SJSA1 (cell line): ENCODE measurements around the gene MISP. TPM values are rescaled to one million over a fixed set of nuclear protein-coding genes. Genes with fewer than 3 reads are reported as not detected.

Source experiments
- DNase-seq, 2 experiments: peaks; one replicate each; pipeline ENCODE4 v3.0.0-alpha.2; 2015 to 2020; ENCODE audit warnings: low spot score in 2 of 2, low read depth in 1 of 2
- H3K27ac ChIP-seq: fragments of 250-450 bp; sonication (Bioruptor Pico); 2 replicates; pipeline ENCODE4 v1.5.1; 2020; ENCODE audit warnings: mild to moderate bottlenecking, moderate library complexity
- H3K27me3 ChIP-seq: fragments of 250-450 bp; sonication (Bioruptor Pico); replicated peaks from 2 replicates; pipeline ENCODE4 v1.5.1; 2020; ENCODE audit warnings: mild to moderate bottlenecking, moderate library complexity
- H3K36me3 ChIP-seq: fragments of 250-450 bp; sonication (Bioruptor Pico); 2 replicates; pipeline ENCODE4 v1.5.1; 2020; ENCODE audit warnings: mild to moderate bottlenecking
- H3K4me1 ChIP-seq: fragments of 250-450 bp; sonication (Bioruptor Pico); replicated peaks from 2 replicates; pipeline ENCODE4 v1.6.1; 2021; ENCODE audit warnings: mild to moderate bottlenecking
- H3K4me3 ChIP-seq: fragments of 250-450 bp; sonication (Bioruptor Pico); 2 replicates; pipeline ENCODE4 v1.5.1; 2020; ENCODE audit warnings: mild to moderate bottlenecking
- H3K9me3 ChIP-seq: fragments of 250-450 bp; sonication (Bioruptor Pico); replicated peaks from 2 replicates; pipeline ENCODE4 v1.5.1; 2020; ENCODE audit warnings: mild to moderate bottlenecking
- total RNA-seq: library from RNA; depleted of rRNA; stranded (reverse); fragments of >200 nt; shearing (Covaris generic); gene quantifications from 2 replicates; pipeline ENCODE4 v1.2.3, GENCODE V29; 2014; rRNA removed

The MISP gene
- total RNA-seq, 1 experiment from 2014 or later, result 0.11 TPM

GRCh38 chr19:812747-813218, 61.9 kb downstream of the MISP start:
- DNase-seq, result no peak
- Histone ChIP-seq H3K9me3 (no peaks in the 10 kb centered on the region), H3K36me3 (peaks cover 79% of the 10 kb centered on the region), H3K4me1 (no peaks in the 10 kb centered on the region), H3K27ac (no peak overlapping the region), H3K27me3 (no peaks in the 10 kb centered on the region), H3K4me3 (no peak overlapping the region)

DNA sequence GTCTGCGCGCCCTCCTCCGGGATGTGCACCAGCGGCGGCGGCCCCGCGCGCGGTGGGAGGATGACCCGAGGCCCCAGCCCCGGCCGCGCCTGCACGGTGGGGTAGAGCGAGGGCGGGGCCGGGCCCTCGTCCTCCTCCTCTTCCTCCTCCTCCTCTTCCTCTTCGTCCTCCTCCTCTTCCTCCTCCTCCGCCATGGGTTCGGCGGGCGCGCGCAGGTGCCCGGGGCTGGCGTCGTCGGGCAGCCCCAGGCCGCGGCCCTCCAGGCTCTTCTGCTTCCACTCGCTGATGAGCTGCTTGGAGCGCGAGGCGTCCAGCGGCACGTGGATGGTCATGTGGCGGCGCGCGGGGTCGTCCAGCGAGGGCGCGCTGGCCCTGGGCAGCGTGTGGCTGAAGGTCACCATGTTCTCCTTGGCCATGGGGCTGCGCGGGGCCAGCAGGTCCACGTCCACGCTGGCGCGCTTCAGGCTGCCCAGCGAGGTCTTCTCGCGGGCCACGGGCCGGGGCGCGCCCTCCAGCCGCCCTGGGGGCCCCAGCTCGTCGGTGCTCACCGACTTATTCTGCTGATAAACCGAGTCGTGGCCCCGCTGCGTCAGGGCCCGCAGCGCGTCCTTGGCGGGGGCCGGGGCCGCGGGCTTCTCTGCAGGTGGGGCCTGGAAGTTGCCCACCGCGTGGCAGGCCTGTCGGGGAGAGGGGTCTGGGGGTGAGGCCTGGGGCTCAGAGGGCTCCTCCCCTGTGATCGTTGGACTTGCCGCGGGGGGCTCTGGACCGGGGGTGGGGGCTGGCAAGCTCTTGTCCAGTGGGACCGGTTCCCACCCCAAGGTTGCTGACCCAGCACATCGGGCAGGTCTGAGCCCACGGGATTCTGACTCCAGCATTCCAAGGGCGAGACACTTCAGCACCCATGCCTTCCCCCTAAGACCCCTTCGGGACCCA, 62.6 kb downstream of the MISP start:
- peaks cover 72% of the 10 kb centered on the region for H3K36me3 ChIP-seq
- H3K27me3 ChIP-seq, result no peaks in the 10 kb centered on the region
- H3K9me3 ChIP-seq, result no peaks in the 10 kb centered on the region
- no peak overlapping the region for H3K4me3 ChIP-seq
- no peak for DNase-seq
- H3K4me1 ChIP-seq, result no peaks in the 10 kb centered on the region
- no peak overlapping the region for H3K27ac ChIP-seq

Other genes with a start within 250 kb of the MISP start
- gene TPGS1, start 243.6 kb upstream of the MISP start, total RNA-seq, result 68.7 and 73.3 TPM in 2 replicates
- 62.1 and 97.9 TPM in 2 replicates for gene CDC34, start 219.4 kb upstream of the MISP start, total RNA-seq
- gene GZMM, start 207.1 kb upstream of the MISP start, total RNA-seq, result not detected in 2 replicates
- 444 and 577 TPM in 2 replicates for gene BSG, start 178.5 kb upstream of the MISP start, total RNA-seq
- gene HCN2, start 161.2 kb upstream of the MISP start, total RNA-seq, result 2.2 and 4.3 TPM in 2 replicates
- 44.2 and 44.7 TPM in 2 replicates for gene POLRMT, start 117.6 kb upstream of the MISP start, total RNA-seq
- gene FGF22, start 111.2 kb upstream of the MISP start, total RNA-seq, result 0.13 TPM in 1 of 2 replicates, not detected in the other
- gene RNF126, start 87.9 kb upstream of the MISP start, total RNA-seq, result 55.9 and 79.3 TPM in 2 replicates
- gene FSTL3, start 74.7 kb upstream of the MISP start, total RNA-seq, result 317 and 364 TPM in 2 replicates
- gene PRSS57, start 55.7 kb upstream of the MISP start, total RNA-seq, result not detected in 2 replicates
- not detected in 2 replicates for gene PALM, start 42.2 kb upstream of the MISP start, total RNA-seq
- 177 and 308 TPM in 2 replicates for gene PTBP1, start 46.3 kb downstream of the MISP start, total RNA-seq
- 1.1 and 2.3 TPM in 2 replicates for gene PLPPR3, start 70.8 kb downstream of the MISP start, total RNA-seq
- gene AZU1, start 76.7 kb downstream of the MISP start, total RNA-seq, result not detected in 2 replicates
- gene PRTN3, start 89.9 kb downstream of the MISP start, total RNA-seq, result not detected in 2 replicates
- not detected in 2 replicates for gene ELANE, start 101.2 kb downstream of the MISP start, total RNA-seq
- gene CFD, start 108.6 kb downstream of the MISP start, total RNA-seq, result 3.3 and 12.5 TPM in 2 replicates
- 17.2 and 18.7 TPM in 2 replicates for gene MED16, start 142.1 kb downstream of the MISP start, total RNA-seq
- gene RNU6-9, start 142.4 kb downstream of the MISP start, total RNA-seq, result not detected in 2 replicates
- 23.9 and 38.2 TPM in 2 replicates for gene R3HDM4, start 162.1 kb downstream of the MISP start, total RNA-seq
- gene KISS1R, start 166.2 kb downstream of the MISP start, total RNA-seq, result not detected in 2 replicates
- gene ARID3A, start 174.9 kb downstream of the MISP start, total RNA-seq, result 4.2 and 8.1 TPM in 2 replicates
- gene WDR18, start 233.2 kb downstream of the MISP start, total RNA-seq, result 43.2 and 60.5 TPM in 2 replicates
- gene GRIN3B, start 249.3 kb downstream of the MISP start, total RNA-seq, result not detected in 2 replicates